ENCODE results near the gene CRIP3. TPM values are rescaled to one million over a fixed set of nuclear protein-coding genes. Genes with fewer than 3 reads are reported as not detected.

Gene CRIP3
- total and polyA plus RNA-seq, 2 of the 8 experiments (the other 6 are each of a cell fraction or from before 2014, with no cell fraction given): 34.0 to 46.3 TPM

GRCh38 chr6:43310624-43311023 is 2.0 kb upstream of the CRIP3 start:
- H2BK15ac ChIP-seq (ENCODE audit: low read length): no peak overlapping the region
- no peak overlapping the region for H4K5ac ChIP-seq (ENCODE audit: insufficient read length, low read depth, low read length)
- no peak overlapping the region for H2AK5ac ChIP-seq (ENCODE audit: low read depth, low read length)
- no peak overlapping the region for H3K18ac ChIP-seq (ENCODE audit: extremely low read depth, low read length)
- H2BK20ac ChIP-seq (ENCODE audit: low read length): no peak overlapping the region
- no peak overlapping the region for H3K14ac ChIP-seq (ENCODE audit: insufficient read length)
- DNase-seq (ENCODE audit: low read depth in 1 of 2, low spot score in 2 of 2) (no peak), FAIRE-seq (no peak)
- H3K79me2 ChIP-seq (ENCODE audit: control insufficient read depth in 1 of 2, insufficient read depth in 2 of 2, low read length in 2 of 2): no peaks in the 10 kb centered on the region
- H3K9ac ChIP-seq (replicated peaks in 1 of 4; ENCODE audit: extremely low read depth in 1 of 4, low read depth in 3 of 4, low read length in 3 of 4): no peak overlapping the region
- no peak overlapping the region for H3K56ac ChIP-seq (replicated peaks; ENCODE audit: insufficient read length, low read depth, low read length)
- peaks cover 7 to 15% (median 9%) of the 10 kb centered on the region in 4 experiments for H3K4me1 ChIP-seq (replicated peaks in 1 of 4; ENCODE audit: control insufficient read depth in 3 of 4, insufficient read depth in 4 of 4, low read length in 3 of 4)
- H3K27me3 ChIP-seq (replicated peaks in 1 of 4; ENCODE audit: control insufficient read depth in 3 of 4, extremely low read depth in 1 of 4, insufficient read depth in 3 of 4, low read length in 3 of 4): 0 out of 7 replicates have a peak, but pooled peaks cover 0 to 2% (median 0%) of the 10 kb centered on the region in 4 experiments
- no peak overlapping the region for H3K27ac ChIP-seq (ENCODE audit: low read depth, low read length)
- ChIA-PET POLR2A (ENCODE audit: partially characterized antibody) (no interaction called here), CTCF (ENCODE audit: partially characterized antibody) (no interaction called here)
- no peak overlapping the region for H2BK5ac ChIP-seq (ENCODE audit: low read depth, low read length)
- no peaks in the 10 kb centered on the region for H4K20me1 ChIP-seq (replicated peaks in 1 of 2; ENCODE audit: control insufficient read depth in 1 of 2, insufficient read depth in 2 of 2, low read length in 2 of 2)
- no peaks in the 10 kb centered on the region for H3K9me3 ChIP-seq (ENCODE audit: insufficient read depth in 2 of 2, low read depth in 1 of 2, low read length in 1 of 2)
- peaks cover 8% of the 10 kb centered on the region for H3K23me2 ChIP-seq (ENCODE audit: low read depth, low read length)
- no peak overlapping the region for H2AFZ ChIP-seq (ENCODE audit: low read length)
- no peak overlapping the region for H4K91ac ChIP-seq (replicated peaks; ENCODE audit: insufficient read length, low read length)
- no peaks in the 10 kb centered on the region for H3K79me1 ChIP-seq (ENCODE audit: low read depth, low read length)
- no peak overlapping the region for H4K8ac ChIP-seq (ENCODE audit: extremely low read depth, insufficient read depth, low read length)
- H2BK12ac ChIP-seq (ENCODE audit: low read depth, low read length): no peak overlapping the region
- no peak overlapping the region for H3K4me3 ChIP-seq (ENCODE audit: extremely low read depth in 1 of 4, insufficient read depth in 2 of 4, low read depth in 3 of 4, low read length in 4 of 4)
- no peak overlapping the region for H3K23ac ChIP-seq (ENCODE audit: insufficient read length)
- H3K36me3 ChIP-seq (ENCODE audit: control insufficient read depth in 2 of 4, insufficient read depth in 4 of 4, low read length in 3 of 4): peaks cover 0 to 3% (median 0%) of the 10 kb centered on the region in 4 experiments; a peak in 1 of 8 replicates
- no peak overlapping the region for H3K4ac ChIP-seq (replicated peaks; ENCODE audit: insufficient read length, low read depth, low read length)
- no peak overlapping the region for H3K4me2 ChIP-seq (ENCODE audit: insufficient read depth in 1 of 2, low read depth in 2 of 2, low read length in 2 of 2)
- H2BK120ac ChIP-seq (replicated peaks; ENCODE audit: low read depth, low read length): no peak overlapping the region
- TF ChIP-seq EGR1 (IDR thresholded peaks at IDR 0.05; ENCODE audit: borderline replicate concordance, low read depth, low read length) (no peak), SIN3A (conservative IDR thresholded peaks at IDR 0.05 in 1 of 2, IDR thresholded peaks at IDR 0.05 in 1 of 2; ENCODE audit: low read depth in 1 of 2, low read length in 2 of 2) (no peak), TEAD4 (IDR thresholded peaks at IDR 0.05; ENCODE audit: low read depth, low read length) (no peak), KDM4A (IDR thresholded peaks at IDR 0.05; ENCODE audit: low read depth, low read length, severe bottlenecking) (no peak), CBX8 (IDR thresholded peaks at IDR 0.05; ENCODE audit: borderline replicate concordance, low read depth, low read length) (no peak), TCF12 (IDR thresholded peaks at IDR 0.05; ENCODE audit: low read depth, low read length) (no peak), POU5F1 (IDR thresholded peaks at IDR 0.05; ENCODE audit: low read depth, low read length) (no peak), SP1 (IDR thresholded peaks at IDR 0.05; ENCODE audit: low read depth, low read length) (no peak), CHD1 (IDR thresholded peaks at IDR 0.05; ENCODE audit: low read depth, low read length) (no peak), YY1 (IDR thresholded peaks at IDR 0.05; ENCODE audit: low read depth, low read length) (no peak), EP300 (IDR thresholded peaks at IDR 0.05; ENCODE audit: borderline replicate concordance in 1 of 2, low read depth in 2 of 2, low read length in 2 of 2) (no peak), RAD21 (IDR thresholded peaks at IDR 0.05 in 1 of 2, conservative IDR thresholded peaks at IDR 0.05 in 1 of 2; ENCODE audit: low read depth in 2 of 2, low read length in 2 of 2) (no peak), ATF3 (IDR thresholded peaks at IDR 0.05; ENCODE audit: insufficient read depth, low read depth, low read length) (no peak), E2F6 (IDR thresholded peaks at IDR 0.05) (no peak)
